ENCODE data around the gene HYAL1.

GRCh38 chr3:50297384-50297775 lies 6.0 kb downstream of the HYAL1 start:
- TF ChIP-seq CTCF (IDR thresholded peaks at IDR 0.05) = no peak
- TF ChIP-seq EZH2 (IDR thresholded peaks at IDR 0.05) = no peak
- TF ChIP-seq EZH2phosphoT487 (IDR thresholded peaks at IDR 0.05) = no peak
